SU-DHL-6 (cell line): ENCODE measurements around the gene SEMA3C.

Experiments
- H2AFZ ChIP-seq: fragments of 200-600 bp; sonication (generic); 2 replicates; pipeline ENCODE4 v1.6.1; 2014; ENCODE audit warnings: low read depth, mild to moderate bottlenecking, moderate library complexity, mixed read lengths, antibody characterized with exemption, low read length; ENCODE audit not compliant: severe bottlenecking
- H3F3A ChIP-seq: fragments of 200-600 bp; shearing (Covaris generic); 2 replicates; pipeline ENCODE4 v1.6.0; 2016; ENCODE audit warnings: antibody characterized with exemption, mild to moderate bottlenecking; ENCODE audit not compliant: insufficient read depth
- H3K27ac ChIP-seq: fragments of 200-600 bp; sonication (generic); 2 replicates; pipeline ENCODE4 v1.5.1; 2016; ENCODE audit warnings: low read depth, mild to moderate bottlenecking, low read length, moderate library complexity, mixed read lengths
- H3K27me3 ChIP-seq: fragments of 200-600 bp; sonication (generic), shearing (Covaris generic); 2 replicates; pipeline ENCODE4 v1.6.0; 2014; ENCODE audit warnings: mild to moderate bottlenecking, low read length
- H3K36me3 ChIP-seq: fragments of 200-600 bp; sonication (generic); 2 replicates; pipeline ENCODE4 v1.6.1; 2014; ENCODE audit warnings: mild to moderate bottlenecking, low read length, mixed read lengths
- H3K4me2 ChIP-seq: fragments of 300-600, 200-600 bp; shearing (Covaris generic), sonication (generic); 2 replicates; pipeline ENCODE4 v1.6.0; 2014; ENCODE audit warnings: low read length, low read depth, mild to moderate bottlenecking; ENCODE audit not compliant: poor library complexity, severe bottlenecking
- H3K4me3 ChIP-seq: fragments of 200-600 bp; sonication (generic); 2 replicates; pipeline ENCODE4 v1.5.1; 2014; ENCODE audit warnings: antibody characterized with exemption, low read length, mild to moderate bottlenecking, mixed read lengths; ENCODE audit not compliant: insufficient read depth, poor library complexity, severe bottlenecking
- H3K79me2 ChIP-seq: fragments of 200-600 bp; sonication (generic); 2 replicates; pipeline ENCODE4 v1.6.1; 2014; ENCODE audit warnings: mild to moderate bottlenecking, low read length, moderate library complexity; ENCODE audit not compliant: insufficient read depth
- H3K9ac ChIP-seq: fragments of 200-600 bp; sonication (generic); 2 replicates; pipeline ENCODE4 v1.7.0; 2014; ENCODE audit warnings: mild to moderate bottlenecking, low read length
- H3K9me2 ChIP-seq: fragments of 200-600 bp; sonication (generic); replicated peaks from 2 replicates; pipeline ENCODE4 v1.6.1; 2014; ENCODE audit warnings: low read length; ENCODE audit not compliant: insufficient read depth
- H3K9me3 ChIP-seq: fragments of 200-600 bp; sonication (generic); 2 replicates; pipeline ENCODE4 v1.6.1; 2014; ENCODE audit warnings: low read length, mixed read lengths; ENCODE audit not compliant: insufficient read depth
- H4K20me1 ChIP-seq: fragments of 200-600 bp; sonication (generic); 2 replicates; pipeline ENCODE4 v1.6.1; 2014; ENCODE audit warnings: low read depth, mild to moderate bottlenecking, antibody characterized with exemption, low read length, moderate library complexity, mixed read lengths
- EZH2phosphoT487 ChIP-seq: fragments of 200-600 bp; sonication (generic), shearing (Covaris generic); conservative IDR thresholded peaks from 2 replicates; pipeline ENCODE4 v1.6.1; 2018; ENCODE audit warnings: mild to moderate bottlenecking, antibody characterized with exemption, low read length, moderate library complexity, mixed read lengths
- TF ChIP-seq, protein P1 (sequence below): fragments of 200-600 bp; sonication (generic); IDR thresholded peaks from one replicate; pipeline ENCODE4 v1.5.1; 2017; ENCODE audit warnings: antibody characterized with exemption, mild to moderate bottlenecking, low read length, moderate library complexity; ENCODE audit not compliant: insufficient read depth, poor library complexity, severe bottlenecking

The SEMA3C gene

GRCh38 chr7:80807166-80807900, 111.5 kb downstream of the SEMA3C start:
- Histone ChIP-seq H3K9ac (no peak overlapping the region), H3F3A (no peaks in the 10 kb centered on the region), H3K4me3 (no peak overlapping the region), H3K36me3 (no peaks in the 10 kb centered on the region), H4K20me1 (no peaks in the 10 kb centered on the region), H2AFZ (no peak overlapping the region), H3K4me2 (no peak overlapping the region), H3K79me2 (no peaks in the 10 kb centered on the region), H3K9me3 (peaks cover 8% of the 10 kb centered on the region; the same call in 1 of the 2 replicates), H3K9me2 (no peaks in the 10 kb centered on the region), H3K27ac (no peak overlapping the region), H3K27me3 (no peaks in the 10 kb centered on the region)
- no peak for TF ChIP-seq EZH2phosphoT487
- TF ChIP-seq, protein P1, sequence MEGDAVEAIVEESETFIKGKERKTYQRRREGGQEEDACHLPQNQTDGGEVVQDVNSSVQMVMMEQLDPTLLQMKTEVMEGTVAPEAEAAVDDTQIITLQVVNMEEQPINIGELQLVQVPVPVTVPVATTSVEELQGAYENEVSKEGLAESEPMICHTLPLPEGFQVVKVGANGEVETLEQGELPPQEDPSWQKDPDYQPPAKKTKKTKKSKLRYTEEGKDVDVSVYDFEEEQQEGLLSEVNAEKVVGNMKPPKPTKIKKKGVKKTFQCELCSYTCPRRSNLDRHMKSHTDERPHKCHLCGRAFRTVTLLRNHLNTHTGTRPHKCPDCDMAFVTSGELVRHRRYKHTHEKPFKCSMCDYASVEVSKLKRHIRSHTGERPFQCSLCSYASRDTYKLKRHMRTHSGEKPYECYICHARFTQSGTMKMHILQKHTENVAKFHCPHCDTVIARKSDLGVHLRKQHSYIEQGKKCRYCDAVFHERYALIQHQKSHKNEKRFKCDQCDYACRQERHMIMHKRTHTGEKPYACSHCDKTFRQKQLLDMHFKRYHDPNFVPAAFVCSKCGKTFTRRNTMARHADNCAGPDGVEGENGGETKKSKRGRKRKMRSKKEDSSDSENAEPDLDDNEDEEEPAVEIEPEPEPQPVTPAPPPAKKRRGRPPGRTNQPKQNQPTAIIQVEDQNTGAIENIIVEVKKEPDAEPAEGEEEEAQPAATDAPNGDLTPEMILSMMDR, result no peak

DNA sequence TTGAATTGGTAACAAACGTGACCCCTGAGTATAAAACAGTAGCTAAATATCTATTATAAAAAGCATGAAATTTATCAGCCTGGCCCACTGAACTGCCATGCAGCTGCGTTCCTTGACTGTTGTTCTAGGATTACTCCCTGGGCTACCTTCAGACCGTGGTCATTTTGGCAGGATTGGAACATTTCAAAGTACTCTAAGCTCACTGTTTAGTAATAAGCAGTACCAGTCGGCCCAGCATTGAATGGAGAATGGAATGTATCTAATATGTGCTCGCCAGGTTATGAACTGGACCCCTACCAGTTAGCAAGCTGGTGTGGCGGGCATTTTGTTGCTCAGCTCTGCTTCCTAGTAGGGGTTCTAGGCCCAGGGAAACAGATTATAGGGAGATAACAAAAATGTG, 112.2 kb downstream of the SEMA3C start:
- Histone ChIP-seq H3K4me2 (no peak overlapping the region), H3K9me3 (peaks cover 8% of the 10 kb centered on the region; the same call in 1 of the 2 replicates), H3F3A (no peaks in the 10 kb centered on the region)

DNA sequence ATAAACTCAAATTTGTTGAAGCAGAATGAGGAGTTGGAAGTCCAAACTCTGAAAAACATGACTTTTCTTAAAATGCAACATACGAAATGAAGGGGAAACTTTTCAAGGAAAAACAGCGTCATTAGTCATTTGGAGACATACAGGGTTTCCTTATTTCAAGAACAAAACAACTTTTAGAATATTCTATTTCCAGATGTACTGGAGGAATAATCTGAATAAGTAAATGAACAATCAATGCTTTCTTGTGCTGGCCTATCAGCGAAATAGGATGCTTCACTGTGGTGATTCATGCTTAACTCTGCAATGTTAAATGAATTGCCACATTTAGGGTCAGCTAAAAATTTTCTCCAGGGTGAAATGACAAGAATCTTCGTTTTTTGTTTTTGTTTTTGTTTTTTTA, 114.3 kb downstream of the SEMA3C start:
- H2AFZ ChIP-seq, result no peak overlapping the region
- H3K27ac ChIP-seq, result no peak overlapping the region
- H3K4me2 ChIP-seq, result no peak overlapping the region
- no peaks in the 10 kb centered on the region for H4K20me1 ChIP-seq
- no peaks in the 10 kb centered on the region for H3K79me2 ChIP-seq
- no peaks in the 10 kb centered on the region for H3K9me2 ChIP-seq
- H3K9me3 ChIP-seq, result peaks cover 7% of the 10 kb centered on the region; the same call in 1 of the 2 replicates
- no peaks in the 10 kb centered on the region for H3K36me3 ChIP-seq
- no peaks in the 10 kb centered on the region for H3K27me3 ChIP-seq
- no peak overlapping the region for H3K9ac ChIP-seq
- no peak for TF ChIP-seq EZH2phosphoT487
- TF ChIP-seq, protein P1, result no peak
- H3K4me3 ChIP-seq, result no peak overlapping the region
- H3F3A ChIP-seq, result no peaks in the 10 kb centered on the region

More for the DNA sequence above, 112.2 kb downstream of the SEMA3C start:
- Histone ChIP-seq H3K9me2 (no peaks in the 10 kb centered on the region), H3K27me3 (no peaks in the 10 kb centered on the region), H3K9ac (no peak overlapping the region), H3K79me2 (no peaks in the 10 kb centered on the region), H2AFZ (no peak overlapping the region), H3K36me3 (no peaks in the 10 kb centered on the region), H4K20me1 (no peaks in the 10 kb centered on the region), H3K4me3 (no peak overlapping the region), H3K27ac (no peak overlapping the region)
- no peak for TF ChIP-seq EZH2phosphoT487
- TF ChIP-seq, protein P1, result no peak
